Measurements from ENCODE around the gene HELQ. TPM values are rescaled to one million over a fixed set of nuclear protein-coding genes. Genes with fewer than 3 reads are reported as not detected.

The HELQ gene
- total and polyA plus RNA-seq, 12 donors, result 12.1 to 80.0 (median 32.7) TPM

DNA sequence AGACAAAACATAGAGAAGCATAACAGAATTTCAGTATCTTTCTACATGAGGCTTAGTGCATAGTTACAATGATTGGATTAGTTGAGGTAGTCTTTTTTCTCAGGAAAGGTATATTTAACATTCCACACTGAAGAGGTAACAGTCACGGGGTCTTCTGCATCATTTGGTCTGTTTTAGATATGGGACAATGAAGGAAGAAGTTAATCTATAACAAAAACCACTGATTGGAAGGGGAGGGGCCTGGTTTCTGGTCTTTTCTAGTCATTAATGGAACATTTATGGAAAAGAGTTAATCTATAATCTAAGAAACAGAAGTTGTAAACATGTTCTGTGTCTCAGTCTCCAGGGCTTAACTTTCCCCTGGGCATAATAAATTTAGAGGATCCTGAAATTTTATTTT, 83.7 kb downstream of the HELQ start:
- no peaks in the 10 kb centered on the region for H3K4me1 ChIP-seq (replicated peaks in 1 of 2)
- no peak for DNase-seq
- H3K4me3 ChIP-seq, result no peak overlapping the region
- H3K27me3 ChIP-seq, result no peaks in the 10 kb centered on the region
- no peak overlapping the region for H3K27ac ChIP-seq
- 94 to 100% (median 96%) methylated on average over 1 of the region's 1 CpG for WGBS, 4 donors
- H3K9me3 ChIP-seq (replicated peaks in 1 of 3), result no peaks in the 10 kb centered on the region
- intact Hi-C loops (cut with DNase I), result no loop called here
- TF ChIP-seq CTCF (IDR thresholded peaks at IDR 0.05) (no peak), POLR2A (IDR thresholded peaks at IDR 0.05) (no peak)
- no peaks in the 10 kb centered on the region for H3K36me3 ChIP-seq (replicated peaks in 1 of 2)

DNA sequence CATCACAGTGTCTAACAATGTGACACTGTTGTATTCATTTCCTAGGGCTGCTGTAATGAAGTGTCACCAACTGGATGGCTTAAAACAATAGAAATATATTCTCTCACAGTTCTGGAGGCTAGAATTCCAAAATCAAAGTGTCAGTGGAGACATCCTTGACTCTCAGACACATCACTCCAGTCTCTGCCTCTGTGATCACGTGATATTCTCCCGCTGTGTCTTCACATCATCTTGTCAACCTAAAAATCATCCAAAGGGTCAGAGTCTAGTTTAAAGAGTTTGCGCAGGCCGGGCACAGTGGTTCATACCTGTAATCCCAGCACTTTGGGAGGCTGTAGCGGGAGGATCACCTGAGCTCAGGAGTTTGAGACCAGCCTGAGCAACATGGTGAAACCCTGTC, 84.4 kb downstream of the HELQ start:
- WGBS, 4 donors, result 92 to 100% (median 94%) methylated on average over 5 of the region's 5 CpGs
- no peak for TF ChIP-seq CTCF (IDR thresholded peaks at IDR 0.05)
- TF ChIP-seq POLR2A (IDR thresholded peaks at IDR 0.05), result no peak
- H3K4me1 ChIP-seq (replicated peaks in 1 of 2), result no peaks in the 10 kb centered on the region
- no peaks in the 10 kb centered on the region for H3K27me3 ChIP-seq
- H3K9me3 ChIP-seq (replicated peaks in 1 of 3), result no peaks in the 10 kb centered on the region
- no peak overlapping the region for H3K27ac ChIP-seq
- no peaks in the 10 kb centered on the region for H3K36me3 ChIP-seq (replicated peaks in 1 of 2)
- no peak for DNase-seq
- H3K4me3 ChIP-seq, result no peak overlapping the region
- intact Hi-C loops (cut with DNase I), result no loop called here

DNA sequence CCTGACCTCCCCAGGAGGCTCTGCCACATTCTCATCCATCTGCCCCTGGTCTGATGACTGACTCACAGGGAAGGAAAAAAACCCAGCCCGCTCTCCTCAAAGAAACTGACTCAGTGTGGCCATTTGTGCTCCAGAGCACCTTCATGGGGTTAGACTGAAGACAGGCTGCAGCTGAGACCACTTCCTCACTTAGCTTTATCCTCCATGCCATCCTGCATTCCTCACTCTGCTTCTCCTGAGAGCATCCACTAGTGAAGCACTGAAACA, 85.0 kb downstream of the HELQ start:
- H3K27ac ChIP-seq, result no peak overlapping the region
- DNase-seq, result no peak
- H3K4me3 ChIP-seq, result no peak overlapping the region
- H3K27me3 ChIP-seq, result no peaks in the 10 kb centered on the region
- 83 to 85% (median 85%) methylated on average over 1 of the region's 1 CpG; no CpG with 5 or more reads in 1 of the 4 donors for WGBS, 4 donors
- no peaks in the 10 kb centered on the region for H3K9me3 ChIP-seq (replicated peaks in 1 of 3)
- TF ChIP-seq CTCF (IDR thresholded peaks at IDR 0.05) (no peak), POLR2A (IDR thresholded peaks at IDR 0.05) (no peak)
- intact Hi-C loops (cut with DNase I), result no loop called here
- no peaks in the 10 kb centered on the region for H3K36me3 ChIP-seq (replicated peaks in 1 of 2)
- H3K4me1 ChIP-seq (replicated peaks in 1 of 2), result no peaks in the 10 kb centered on the region

GRCh38 chr4:83369831-83370639, 85.6 kb downstream of the HELQ start:
- Histone ChIP-seq H3K27ac (peak overlapping the region in 1 of 5 donors; percentile 32), H3K4me1 (replicated peaks in 1 of 2) (no peaks in the 10 kb centered on the region), H3K9me3 (replicated peaks in 1 of 3) (no peaks in the 10 kb centered on the region), H3K27me3 (no peaks in the 10 kb centered on the region), H3K36me3 (replicated peaks in 1 of 2) (no peaks in the 10 kb centered on the region), H3K4me3 (no peak overlapping the region)
- no peak for TF ChIP-seq CTCF (IDR thresholded peaks at IDR 0.05)
- no peak for TF ChIP-seq POLR2A (IDR thresholded peaks at IDR 0.05)
- intact Hi-C loops (cut with DNase I), result loop anchor here in 1 of 2 donors (10.0 kb wide), 1 partner anchor 85 kb away; the partner anchor contains the start of genes HELQ and MRPS18C
- 41 to 90% (median 72%) methylated on average over 3 to 4 of the region's 4 CpGs for WGBS, 4 donors
- no peak for DNase-seq
